GDM1 (cell line): ENCODE data around the gene HEPHL1.
"Not testable (repeated sequence)": the region's sequence is repeated elsewhere in the genome, so short reads cannot be mapped to it uniquely, and the experiment has no call there.

ENCODE experiments used
- DNase-seq: peaks from one replicate; lab custom pipeline; 2025; lab: John Stamatoyannopoulos, UW

Gene HEPHL1

GRCh38 chr11:94090401-94090800, 69.2 kb downstream of the HEPHL1 start:
- DNase-seq = no peak

DNA sequence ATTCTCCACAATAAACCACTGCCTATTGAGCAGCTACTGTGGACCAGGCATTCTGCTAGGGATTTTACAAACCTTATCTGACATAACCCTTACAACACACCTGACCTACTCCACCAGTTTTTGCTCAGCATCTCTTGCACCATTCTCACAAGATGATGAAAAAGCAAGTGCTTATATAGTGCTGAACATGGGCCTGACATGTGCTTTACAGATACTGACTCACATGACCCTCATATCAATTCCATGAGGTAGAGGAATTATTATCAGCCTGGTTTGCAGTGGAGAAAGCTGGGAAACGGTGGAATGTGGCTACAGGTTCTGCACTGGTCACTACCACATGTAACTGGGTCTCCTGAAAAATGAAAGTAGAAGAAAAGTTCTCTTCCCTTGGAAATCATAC, 69.9 kb downstream of the HEPHL1 start:
- DNase-seq = no peak

GRCh38 chr11:94100253-94100652, 79.1 kb downstream of the HEPHL1 start:
- no peak for DNase-seq

GRCh38 chr11:94103471-94103870, 82.3 kb downstream of the HEPHL1 start:
- DNase-seq = no peak

- no peak for DNase-seq
Observed at GRCh38 chr11:94104734-94105133, 83.6 kb downstream of the HEPHL1 start.

DNA sequence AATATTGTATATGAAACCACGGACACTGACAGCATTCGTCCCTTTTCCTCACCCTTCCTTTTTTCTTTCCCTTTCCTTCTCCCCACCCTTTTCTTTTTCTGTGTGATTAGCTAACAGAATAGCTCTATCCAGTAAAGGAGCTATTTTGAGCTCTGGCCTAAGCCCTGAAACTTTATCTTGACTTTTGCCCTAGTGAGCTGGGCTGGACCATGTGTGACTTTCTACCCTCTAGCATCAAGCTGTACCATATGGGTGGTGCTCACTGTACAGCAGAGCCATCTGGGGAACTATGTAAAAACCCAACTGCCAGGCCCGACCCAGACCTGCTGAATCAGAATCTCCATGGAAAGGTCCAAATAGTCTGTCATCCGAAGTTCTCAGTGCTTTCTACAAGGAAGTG, 85.6 kb downstream of the HEPHL1 start:
- no peak for DNase-seq

DNA sequence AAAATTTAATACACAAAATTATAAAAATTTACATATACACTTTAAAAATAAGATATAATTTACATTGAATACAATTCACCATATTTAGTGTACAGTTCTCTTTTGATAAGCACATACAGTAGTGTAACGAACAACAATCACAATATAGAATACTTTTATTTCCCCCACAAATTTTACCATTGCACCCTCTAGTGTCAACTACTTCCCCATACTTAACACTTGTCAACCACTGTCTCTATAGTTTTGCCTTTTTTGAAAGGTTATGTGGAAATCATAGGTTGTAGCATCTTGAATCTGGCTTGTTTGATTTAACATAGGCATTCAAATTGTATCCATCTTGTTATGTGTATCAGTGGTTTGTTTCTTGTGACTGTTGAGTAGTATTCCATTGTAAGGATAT, 86.2 kb downstream of the HEPHL1 start:
- DNase-seq = no peak

GRCh38 chr11:94111241-94111640, 90.1 kb downstream of the HEPHL1 start:
- no peak for DNase-seq

GRCh38 chr11:94111660-94112059, 90.5 kb downstream of the HEPHL1 start:
- DNase-seq = no peak

GRCh38 chr11:94112206-94112953, 91.2 kb downstream of the HEPHL1 start:
- DNase-seq = no peak

DNA sequence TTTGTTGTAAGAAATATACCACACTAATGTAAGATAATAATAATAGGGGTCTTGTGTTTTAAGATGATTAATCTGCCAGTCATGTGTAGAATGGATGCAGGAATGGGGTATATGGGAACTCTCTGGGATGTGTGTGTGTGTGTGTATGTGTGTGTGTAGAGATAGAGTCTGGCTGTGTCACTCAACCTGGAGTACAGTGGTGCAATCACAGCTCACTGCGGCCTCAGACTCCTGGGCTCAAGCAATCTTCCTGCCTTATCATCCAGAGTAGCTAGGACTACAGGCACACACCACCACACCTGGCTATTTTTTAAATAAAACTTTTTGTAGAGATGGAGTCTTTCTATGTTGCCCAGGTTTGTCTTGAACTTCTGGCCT, 96.0 kb downstream of the HEPHL1 start:
- DNase-seq = no peak

GRCh38 chr11:94117871-94118270, 96.7 kb downstream of the HEPHL1 start:
- no peak for DNase-seq

- DNase-seq = not testable (repeated sequence)
Observed at GRCh38 chr11:94119676-94120075, 98.5 kb downstream of the HEPHL1 start.

DNA sequence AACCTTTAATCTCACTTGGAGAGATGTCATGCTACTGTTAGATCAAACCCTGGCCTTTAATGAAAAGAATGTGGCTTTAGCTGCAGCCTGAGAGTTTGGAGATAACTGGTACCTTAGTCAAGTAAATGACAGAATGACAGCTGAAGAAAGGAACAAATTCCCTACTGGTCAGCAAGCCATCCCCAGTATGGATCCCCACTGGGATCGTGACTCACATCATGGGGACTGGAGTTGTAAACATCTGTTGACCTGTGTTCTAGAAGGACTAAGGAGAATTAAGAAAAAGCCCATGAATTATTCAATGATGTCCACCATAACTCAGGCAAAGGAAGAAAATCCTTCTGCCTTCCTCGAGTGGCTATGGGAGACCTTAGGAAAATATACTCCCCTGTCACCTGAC, 99.4 kb downstream of the HEPHL1 start:
- DNase-seq = not testable (repeated sequence)

GRCh38 chr11:94120946-94121345, 99.8 kb downstream of the HEPHL1 start:
- no peak for DNase-seq

DNA sequence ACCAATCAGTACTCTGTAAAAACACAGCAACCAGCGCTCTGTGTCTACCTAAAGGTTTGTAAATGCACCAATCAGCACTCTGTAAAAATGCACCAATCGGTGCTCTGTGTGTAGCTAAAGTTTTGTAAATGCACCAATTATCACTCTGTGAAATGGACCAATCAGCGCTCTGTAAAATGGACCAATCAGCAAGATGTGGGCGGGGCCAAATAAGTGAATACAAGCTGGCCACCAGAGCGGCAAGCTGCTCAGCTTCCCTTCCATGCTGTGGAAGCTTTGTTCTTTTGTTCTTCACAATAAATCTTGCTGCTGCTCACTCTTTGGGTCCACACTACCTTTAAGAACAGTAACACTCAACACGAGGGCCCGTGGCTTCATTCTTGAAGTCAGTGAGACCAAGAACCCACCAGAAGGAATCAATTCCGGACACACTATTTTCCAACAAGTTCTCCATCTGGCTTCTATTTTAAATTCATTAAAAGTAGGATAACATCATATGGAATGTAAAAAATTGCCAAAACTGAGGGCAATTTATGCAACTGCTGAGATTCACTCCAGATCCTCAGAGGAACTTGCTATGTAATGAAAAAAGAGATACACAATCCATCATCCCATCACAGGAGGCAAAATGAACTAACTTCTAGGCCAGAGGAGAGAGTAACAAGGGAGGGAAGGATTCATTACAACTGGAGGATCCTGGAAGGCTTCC, 104.4 kb downstream of the HEPHL1 start:
- DNase-seq = no peak

DNA sequence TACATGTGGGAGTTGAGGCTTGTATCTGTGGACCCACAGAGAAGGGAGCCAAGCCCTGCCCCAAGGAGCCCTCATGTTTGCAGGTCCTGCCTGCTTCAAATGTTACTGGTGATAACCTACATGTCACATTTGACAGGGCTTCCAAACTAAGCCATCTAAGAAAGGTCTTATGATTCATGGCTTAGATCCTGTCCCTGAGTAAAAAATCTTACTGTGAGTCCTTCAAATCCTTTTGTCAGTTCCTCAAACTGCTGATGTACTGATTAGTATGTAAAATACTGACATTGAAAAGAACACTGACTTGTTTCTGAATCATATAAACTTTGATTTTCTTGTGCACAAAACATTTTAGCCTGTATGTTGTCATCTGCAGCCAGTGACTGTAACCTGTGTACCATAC, 106.5 kb downstream of the HEPHL1 start:
- no peak for DNase-seq

- DNase-seq = no peak
Observed at GRCh38 chr11:94128291-94128745, 107.2 kb downstream of the HEPHL1 start.

DNA sequence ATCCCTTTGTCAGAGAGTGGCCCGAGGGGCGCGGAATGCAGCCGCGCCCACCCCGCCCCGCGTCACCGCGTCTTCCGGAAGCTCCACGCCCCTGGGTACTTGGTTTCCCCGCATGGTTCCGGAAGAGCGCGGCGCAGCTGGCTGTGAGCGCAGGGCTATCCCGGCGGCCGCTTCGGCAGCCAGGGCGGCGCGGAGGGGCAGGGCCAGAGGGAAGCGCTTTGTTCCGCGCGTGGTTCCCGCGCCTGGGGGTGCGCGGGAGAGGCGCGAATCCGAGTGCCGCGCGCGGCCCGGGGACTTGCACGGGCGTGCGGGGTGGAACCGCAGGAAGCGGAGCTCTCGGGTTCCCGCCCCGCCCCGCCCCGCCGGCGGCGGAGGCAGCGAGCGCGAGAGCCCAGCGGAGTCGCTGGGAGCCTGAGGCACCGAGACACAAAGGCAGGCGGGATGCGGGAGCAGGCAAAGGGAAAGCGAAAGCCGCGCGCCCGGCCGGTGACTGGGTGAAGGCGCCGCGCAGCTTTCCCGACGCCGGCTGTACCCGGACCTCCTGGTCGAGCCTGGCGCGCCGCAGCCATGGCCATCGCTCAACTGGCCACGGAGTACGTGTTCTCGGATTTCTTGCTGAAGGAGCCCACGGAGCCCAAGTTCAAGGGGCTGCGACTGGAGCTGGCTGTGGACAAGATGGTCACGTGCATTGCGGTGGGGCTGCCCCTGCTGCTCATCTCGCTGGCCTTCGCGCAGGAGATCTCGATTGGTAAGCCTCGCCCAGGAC, 107.8 kb downstream of the HEPHL1 start, which contains the start of gene PANX1:
PANX1 (plus strand) TSS at position 96 of the 766 bp plus-strand sequence; CDS start at position 568, 472 bp downstream.
- DNase-seq = peak; percentile 40

DNA sequence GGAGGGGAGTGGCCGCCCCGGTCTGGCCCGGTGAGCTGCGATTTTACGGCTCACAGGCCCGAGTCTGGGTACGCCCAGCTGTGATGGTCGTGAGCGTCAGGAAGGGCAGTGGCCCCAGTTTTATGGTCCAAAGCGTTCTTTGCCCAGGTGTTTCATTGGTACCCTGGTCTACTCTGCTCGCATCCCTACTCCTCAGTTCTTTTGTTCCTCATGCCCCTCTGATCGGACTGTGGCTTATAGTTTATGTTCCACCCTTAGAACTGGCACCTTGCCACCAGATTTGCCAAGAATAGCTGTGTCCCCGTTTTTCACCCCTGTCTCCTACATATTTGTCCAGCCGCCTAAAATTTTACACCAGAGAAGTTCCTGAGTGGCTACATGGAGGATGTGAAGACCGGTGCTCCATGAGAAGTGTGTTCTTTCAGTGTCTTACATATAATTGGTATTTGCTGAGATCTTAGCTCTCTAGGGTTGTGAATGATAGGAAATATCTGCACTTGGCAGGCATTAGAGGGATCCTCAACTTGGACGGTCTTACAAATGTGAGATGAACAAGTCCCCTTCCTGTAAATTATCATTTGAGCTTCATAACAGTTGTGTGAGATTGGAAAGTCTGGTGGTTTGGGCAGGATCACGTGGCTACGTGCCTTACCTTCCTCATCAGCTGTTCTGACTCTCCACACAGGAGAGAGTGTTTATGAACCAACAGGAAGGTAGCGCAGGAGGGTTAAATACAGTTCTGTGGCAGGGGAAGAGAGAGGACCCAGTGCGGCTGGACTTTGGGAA, 108.6 kb downstream of the HEPHL1 start:
- no peak for DNase-seq

- no peak for DNase-seq
Observed at GRCh38 chr11:94130298-94131046, 109.3 kb downstream of the HEPHL1 start.
